Activated CD4-positive, alpha-beta memory T cell treated with anti-CD3 and anti-CD28 coated beads, Interleukin-2, amount 10 ng/mL, durations not matched to agents 7 days and 5 days (primary cell): ENCODE data around the gene SETSIP. TPM values are rescaled to one million over a fixed set of nuclear protein-coding genes. Genes with fewer than 3 reads are reported as not detected.
"Not testable (repeated sequence)": the region's sequence is repeated elsewhere in the genome, so short reads cannot be mapped to it uniquely, and the experiment has no call there.

Experiments used
- CTCF ChIA-PET: fragments of 350-600 bp; sonication (Branson Sonifier 250); formaldehyde crosslinking; loops from one replicate; lab custom pipeline; 2021; ENCODE audit warnings: antibody characterized with exemption, inconsistent platforms; lab: Charles Lee
- POLR2A ChIA-PET: fragments of 350-600 bp; sonication (Branson Sonifier 250); formaldehyde crosslinking; loops from one replicate; lab custom pipeline; 2021; ENCODE audit warnings: antibody characterized with exemption; lab: Charles Lee
- DNase-seq: peaks from one replicate; pipeline ENCODE4 v3.0.0-alpha.2; 2020
- H3K27ac Mint-ChIP-seq: one replicate; pipeline ENCODE4 v1.8.0; 2021; ENCODE audit warnings: mild to moderate bottlenecking, mixed read lengths
- H3K27me3 Mint-ChIP-seq: one replicate; pipeline ENCODE4 v1.8.0; 2021; ENCODE audit warnings: mixed read lengths
- H3K36me3 Mint-ChIP-seq: one replicate; pipeline ENCODE4 v1.8.0; 2021; ENCODE audit warnings: low read depth, mixed read lengths
- H3K4me1 Mint-ChIP-seq: one replicate; pipeline ENCODE4 v1.8.0; 2021; ENCODE audit warnings: mixed read lengths
- H3K4me3 Mint-ChIP-seq: one replicate; pipeline ENCODE4 v1.8.0; 2021; ENCODE audit warnings: mild to moderate bottlenecking, mixed read lengths
- H3K9me3 Mint-ChIP-seq: one replicate; pipeline ENCODE4 v1.8.0; 2021; ENCODE audit warnings: mixed read lengths
- total RNA-seq, 2 experiments: library from RNA; stranded (reverse); gene quantifications; one replicate each; pipeline ENCODE4 v1.2.3, GENCODE V29; 2021

The SETSIP gene
- total RNA-seq, 2 experiments from 2014 or later = not detected

- Mint-ChIP-seq H3K4me3 (no peak overlapping the region), H3K4me1 (no peaks in the 10 kb centered on the region), H3K9me3 (no peaks in the 10 kb centered on the region), H3K36me3 (no peaks in the 10 kb centered on the region), H3K27me3 (peaks cover 7% of the 10 kb centered on the region), H3K27ac (no peak overlapping the region)
- no peak for DNase-seq
- POLR2A ChIA-PET = no interaction called here
- CTCF ChIA-PET = no interaction called here
Measured at GRCh38 chr1:92038695-92039346, 36.4 kb downstream of the SETSIP start.

- Mint-ChIP-seq H3K4me1 (no peaks in the 10 kb centered on the region), H3K4me3 (no peak overlapping the region), H3K27ac (no peak overlapping the region), H3K36me3 (no peaks in the 10 kb centered on the region), H3K27me3 (peaks cover 7% of the 10 kb centered on the region), H3K9me3 (no peaks in the 10 kb centered on the region)
- ChIA-PET POLR2A (interaction anchor here (1.2 kb wide), 1 partner anchor 27 kb away, joined by 3 read pairs; no protein-coding TSS in a partner anchor), CTCF (no interaction called here)
- no peak for DNase-seq
Measured at GRCh38 chr1:92037400-92037799, 37.8 kb downstream of the SETSIP start.

GRCh38 chr1:92031281-92032110 lies 43.7 kb downstream of the SETSIP start:
- POLR2A ChIA-PET = no interaction called here
- DNase-seq = no peak
- Mint-ChIP-seq H3K27ac (no peak overlapping the region), H3K4me3 (no peak overlapping the region), H3K27me3 (peaks cover 16% of the 10 kb centered on the region), H3K4me1 (peaks cover 21% of the 10 kb centered on the region), H3K36me3 (peaks cover 5% of the 10 kb centered on the region), H3K9me3 (no peaks in the 10 kb centered on the region)
- CTCF ChIA-PET = interaction anchor here (1.0 to 1.2 kb wide), 3 partner anchors 12 to 33 kb away, joined by 3 to 4 read pairs (median 4); no protein-coding TSS in a partner anchor

GRCh38 chr1:92030656-92031107 lies 44.5 kb downstream of the SETSIP start:
- ChIA-PET POLR2A (interaction anchor here (0.6 kb wide), 1 partner anchor 167 kb away, joined by 3 read pairs; no protein-coding TSS in a partner anchor), CTCF (interaction anchor here (0.6 to 1.2 kb wide), 5 partner anchors 11 to 511 kb away, joined by 3 to 4 read pairs (median 4); no protein-coding TSS in a partner anchor)
- Mint-ChIP-seq H3K27me3 (peaks cover 14% of the 10 kb centered on the region), H3K4me3 (peak overlapping the region; percentile 55), H3K9me3 (no peaks in the 10 kb centered on the region), H3K4me1 (peaks cover 21% of the 10 kb centered on the region), H3K36me3 (peaks cover 5% of the 10 kb centered on the region), H3K27ac (no peak overlapping the region)
- no peak for DNase-seq

- peaks cover 9% of the 10 kb centered on the region for H3K27me3 Mint-ChIP-seq
- no peaks in the 10 kb centered on the region for H3K9me3 Mint-ChIP-seq
- peak overlapping the region; percentile 67 for H3K4me3 Mint-ChIP-seq
- peaks cover 5% of the 10 kb centered on the region for H3K36me3 Mint-ChIP-seq
- no peak overlapping the region for H3K27ac Mint-ChIP-seq
- POLR2A ChIA-PET = no interaction called here
- peaks cover 21% of the 10 kb centered on the region for H3K4me1 Mint-ChIP-seq
- no peak for DNase-seq
- CTCF ChIA-PET = no interaction called here
Measured at GRCh38 chr1:92029241-92029922, 45.8 kb downstream of the SETSIP start.

- no peak for DNase-seq
- Mint-ChIP-seq H3K4me3 (no peak overlapping the region), H3K27ac (no peak overlapping the region), H3K36me3 (peaks cover 11% of the 10 kb centered on the region), H3K9me3 (peaks cover 7% of the 10 kb centered on the region), H3K4me1 (peaks cover 21% of the 10 kb centered on the region), H3K27me3 (peaks cover 21% of the 10 kb centered on the region)
- CTCF ChIA-PET = no interaction called here
- POLR2A ChIA-PET = no interaction called here
Measured at GRCh38 chr1:92026806-92027205, 48.4 kb downstream of the SETSIP start.

GRCh38 chr1:92026042-92026441 lies 49.2 kb downstream of the SETSIP start:
- H3K4me3 Mint-ChIP-seq, DNase-seq, H3K9me3 Mint-ChIP-seq, H3K27ac Mint-ChIP-seq, POLR2A ChIA-PET, CTCF ChIA-PET: not testable (repeated sequence)
- Mint-ChIP-seq H3K27me3 (peaks cover 25% of the 10 kb centered on the region), H3K36me3 (peaks cover 11% of the 10 kb centered on the region), H3K4me1 (peaks cover 16% of the 10 kb centered on the region)

Other genes starting within 250 kb of the SETSIP start
- gene TGFBR3, start 189.3 kb downstream of the SETSIP start, total RNA-seq = 10 to 100 TPM; 35.9 to 41.6 TPM
- under 1 TPM; 0.18 to 0.58 TPM for gene BRDT, start 126.0 kb downstream of the SETSIP start, total RNA-seq
- gene EPHX4, start 45.4 kb downstream of the SETSIP start, total RNA-seq = under 1 TPM; 0.95 to 0.98 TPM
- 1 to 10 TPM; 3.7 to 4.6 TPM for gene BTBD8, start 4.9 kb upstream of the SETSIP start, total RNA-seq
- not detected for gene C1orf146, start 142.5 kb upstream of the SETSIP start, total RNA-seq
- 10 to 100 TPM; 18.2 to 18.7 TPM for gene GLMN, start 223.6 kb upstream of the SETSIP start, total RNA-seq
- gene RPAP2, start 223.6 kb upstream of the SETSIP start, total RNA-seq = 10 to 100 TPM; 31.6 to 36.5 TPM